Smooth muscle cell (in vitro differentiated cells): ENCODE results near the gene MALRD1. TPM values are rescaled to one million over a fixed set of nuclear protein-coding genes. Genes with fewer than 3 reads are reported as not detected.

Source experiments
- DNase-seq: peaks from one replicate; lab custom pipeline; 2025; ENCODE audit not compliant: unreplicated experiment; lab: John Stamatoyannopoulos, UW
- H2AFZ ChIP-seq: fragments of 200-600 bp; sonication (generic); 2 replicates; pipeline ENCODE4 v1.6.0; 2016; ENCODE audit warnings: antibody characterized with exemption, low read depth, mild to moderate bottlenecking
- H3F3A ChIP-seq: fragments of 200-600 bp; sonication (generic); 2 replicates; pipeline ENCODE4 v1.6.0; 2017; ENCODE audit warnings: antibody characterized with exemption, low read depth
- H3K27ac ChIP-seq: fragments of 200-600 bp; sonication (generic); 2 replicates; pipeline ENCODE4 v1.5.1; 2016; ENCODE audit warnings: low read depth, mild to moderate bottlenecking
- H3K27me3 ChIP-seq: fragments of 200-600 bp; sonication (generic); 2 replicates; pipeline ENCODE4 v1.6.1; 2016; ENCODE audit warnings: low read depth, mild to moderate bottlenecking
- H3K36me3 ChIP-seq: fragments of 200-600 bp; sonication (generic); 2 replicates; pipeline ENCODE4 v1.5.1; 2016; ENCODE audit warnings: low read depth
- H3K4me1 ChIP-seq: fragments of 200-600 bp; sonication (generic); 2 replicates; pipeline ENCODE4 v1.5.1; 2016; ENCODE audit warnings: low read depth
- H3K4me2 ChIP-seq: fragments of 200-600 bp; sonication (generic); 2 replicates; pipeline ENCODE4 v1.6.0; 2016; ENCODE audit warnings: mild to moderate bottlenecking
- H3K4me3 ChIP-seq: fragments of 200-600 bp; sonication (generic); 2 replicates; pipeline ENCODE4 v1.5.1; 2016; ENCODE audit warnings: mild to moderate bottlenecking
- H3K79me2 ChIP-seq: fragments of 200-600 bp; sonication (generic); 2 replicates; pipeline ENCODE4 v1.6.0; 2016; ENCODE audit warnings: low read depth, mild to moderate bottlenecking
- H3K9ac ChIP-seq: fragments of 200-600 bp; sonication (generic); 2 replicates; pipeline ENCODE4 v1.6.0; 2016; ENCODE audit warnings: low read depth
- H3K9me3 ChIP-seq: fragments of 200-600 bp; sonication (generic); replicated peaks from 2 replicates; pipeline ENCODE4 v1.5.1; 2016; ENCODE audit warnings: low read depth
- H4K20me1 ChIP-seq: fragments of 200-600 bp; sonication (generic); 2 replicates; pipeline ENCODE4 v1.6.0; 2016; ENCODE audit warnings: low read depth
- CTCF ChIP-seq: fragments of 200-600 bp; sonication (generic); IDR thresholded peaks from 2 replicates; pipeline ENCODE4 v1.5.1; 2017; ENCODE audit warnings: borderline replicate concordance, mild to moderate bottlenecking, antibody characterized with exemption; ENCODE audit not compliant: insufficient read depth, poor library complexity, severe bottlenecking
- WGBS: methylation state at CpG from one replicate; pipeline ENCODE4 v1.1.7; 2016; ENCODE audit warnings: low lambda C conversion rate; 5-methylcytosine and 5-hydroxymethylcytosine counted together
- polyA plus RNA-seq: library from polyadenylated mRNA; unstranded; fragments of >200 nt; fragmentation: Nextera tagmentation; extraction: Ambion mirVana; gene quantifications from 2 replicates; pipeline ENCODE4 v1.2.1, GENCODE V29; 2016
- total RNA-seq: library from RNA; depleted of rRNA; stranded (reverse); fragments of >200 nt; gene quantifications from 2 replicates; pipeline ENCODE4 v1.2.3, GENCODE V29; 2014

The MALRD1 gene
- total and polyA plus RNA-seq, 2 experiments from 2014 or later = 1.9 TPM; not detected in 1

GRCh38 chr10:19563388-19564141 is 515.0 kb downstream of the MALRD1 start:
- no peak for DNase-seq
- no peaks in the 10 kb centered on the region for H3F3A ChIP-seq
- H3K79me2 ChIP-seq = no peaks in the 10 kb centered on the region
- no peak overlapping the region for H2AFZ ChIP-seq
- no peaks in the 10 kb centered on the region for H3K4me1 ChIP-seq
- no peak overlapping the region for H3K4me2 ChIP-seq
- H3K36me3 ChIP-seq = no peaks in the 10 kb centered on the region
- no peak for TF ChIP-seq CTCF
- H3K27ac ChIP-seq = no peak overlapping the region
- H3K9ac ChIP-seq = no peak overlapping the region
- no peaks in the 10 kb centered on the region for H4K20me1 ChIP-seq
- no peaks in the 10 kb centered on the region for H3K27me3 ChIP-seq
- no peaks in the 10 kb centered on the region for H3K9me3 ChIP-seq
- no peak overlapping the region for H3K4me3 ChIP-seq
- WGBS = 98% methylated on average over 4 of the region's 4 CpGs

DNA sequence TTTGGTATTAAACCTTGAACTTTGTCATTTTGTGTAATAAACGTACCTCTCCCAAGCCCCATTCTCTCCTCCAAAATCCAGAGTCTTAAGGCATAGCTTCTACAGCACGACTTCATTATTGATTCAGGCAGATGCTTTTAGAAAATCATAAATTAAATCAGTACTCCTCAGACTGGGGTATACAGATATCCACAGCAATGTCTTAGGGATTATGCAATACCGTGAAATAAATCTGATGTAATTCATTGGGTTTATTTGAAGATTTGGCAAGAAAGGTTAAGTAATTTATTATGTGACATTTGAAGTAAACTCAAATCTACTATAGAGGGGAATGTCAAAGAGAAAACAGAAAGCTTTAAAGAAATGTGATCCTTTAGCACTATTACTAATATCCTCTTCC is 521.5 kb downstream of the MALRD1 start:
- Histone ChIP-seq H3K79me2 (no peaks in the 10 kb centered on the region), H3K4me1 (no peaks in the 10 kb centered on the region), H3K4me2 (no peak overlapping the region), H4K20me1 (no peaks in the 10 kb centered on the region), H3K36me3 (no peaks in the 10 kb centered on the region), H3K27ac (no peak overlapping the region), H3K9me3 (no peaks in the 10 kb centered on the region), H3K27me3 (no peaks in the 10 kb centered on the region), H3K4me3 (no peak overlapping the region), H3K9ac (no peak overlapping the region), H2AFZ (no peak overlapping the region), H3F3A (no peaks in the 10 kb centered on the region)
- TF ChIP-seq CTCF = no peak
- 58% methylated on average over 3 of the region's 3 CpGs for WGBS
- no peak for DNase-seq

- 50% methylated on average over 1 of the region's 1 CpG for WGBS
- H4K20me1 ChIP-seq = no peaks in the 10 kb centered on the region
- DNase-seq = no peak
Observed at GRCh38 chr10:19570991-19571390, 522.4 kb downstream of the MALRD1 start.

More at GRCh38 chr10:19570991-19571390, 522.4 kb downstream of the MALRD1 start:
- H3K79me2 ChIP-seq = no peaks in the 10 kb centered on the region
- no peak for TF ChIP-seq CTCF
- no peak overlapping the region for H3K9ac ChIP-seq
- no peaks in the 10 kb centered on the region for H3K36me3 ChIP-seq
- no peak overlapping the region for H3K4me3 ChIP-seq
- no peaks in the 10 kb centered on the region for H3K4me1 ChIP-seq
- no peak overlapping the region for H3K27ac ChIP-seq
- no peaks in the 10 kb centered on the region for H3K27me3 ChIP-seq
- H3F3A ChIP-seq = no peaks in the 10 kb centered on the region
- H3K4me2 ChIP-seq = no peak overlapping the region
- H2AFZ ChIP-seq = no peak overlapping the region
- H3K9me3 ChIP-seq = no peaks in the 10 kb centered on the region
